HepG2 (cell line): ENCODE data around the gene YLPM1.

ENCODE experiments used
- ATF7-NPFF ChIP-seq: sonication (generic); formaldehyde crosslinking; IDR thresholded peaks from 2 replicates; pipeline ENCODE4 v1.8.1; 2023; ENCODE audit warnings: mild to moderate bottlenecking, low read depth, missing genetic modification reagents, moderate library complexity
- CTCF ChIP-seq: sonication (generic); formaldehyde crosslinking; IDR thresholded peaks from 2 replicates; pipeline ENCODE4 v1.5.0; 2020; ENCODE audit warnings: mild to moderate bottlenecking, missing genetic modification reagents, moderate library complexity
- GMEB1 ChIP-seq: sonication (generic); formaldehyde crosslinking; IDR thresholded peaks from 2 replicates; pipeline ENCODE4 v1.5.1; 2020; ENCODE audit warnings: missing genetic modification reagents, mild to moderate bottlenecking, borderline replicate concordance
- TAF1 ChIP-seq: sonication (generic); formaldehyde crosslinking; IDR thresholded peaks from 2 replicates; pipeline ENCODE4 v1.4.0; 2020; ENCODE audit warnings: missing genetic modification reagents
- TBL1XR1 ChIP-seq: fragments of 150-350 bp; IDR thresholded peaks from 2 replicates; pipeline ENCODE4 v1.6.1; 2014; ENCODE audit warnings: borderline replicate concordance, low read length; ENCODE audit not compliant: partially characterized antibody
- XRCC5 ChIP-seq: fragments of 200-400 bp; formaldehyde crosslinking; optimal IDR thresholded peaks from 2 replicates; pipeline ENCODE3; 2017; ENCODE audit warnings: mild to moderate bottlenecking, low read length
- ZNF232 ChIP-seq: sonication (generic); formaldehyde crosslinking; IDR thresholded peaks from 2 replicates; pipeline ENCODE4 v1.4.0; 2020; ENCODE audit warnings: missing genetic modification reagents, borderline replicate concordance
- TF ChIP-seq, protein P1 (sequence below): sonication (generic); formaldehyde crosslinking; IDR thresholded peaks from 2 replicates; pipeline ENCODE4 v1.8.0; 2022; ENCODE audit warnings: mild to moderate bottlenecking, missing genetic modification reagents; ENCODE audit not compliant: insufficient replicate concordance

- TF ChIP-seq ZNF232 (no peak), ATF7-NPFF (CRISPR knock-in tag) (no peak), TAF1 (no peak), TBL1XR1 (no peak), XRCC5 (no peak), CTCF (no peak), GMEB1 (no peak)
- TF ChIP-seq, protein P1, sequence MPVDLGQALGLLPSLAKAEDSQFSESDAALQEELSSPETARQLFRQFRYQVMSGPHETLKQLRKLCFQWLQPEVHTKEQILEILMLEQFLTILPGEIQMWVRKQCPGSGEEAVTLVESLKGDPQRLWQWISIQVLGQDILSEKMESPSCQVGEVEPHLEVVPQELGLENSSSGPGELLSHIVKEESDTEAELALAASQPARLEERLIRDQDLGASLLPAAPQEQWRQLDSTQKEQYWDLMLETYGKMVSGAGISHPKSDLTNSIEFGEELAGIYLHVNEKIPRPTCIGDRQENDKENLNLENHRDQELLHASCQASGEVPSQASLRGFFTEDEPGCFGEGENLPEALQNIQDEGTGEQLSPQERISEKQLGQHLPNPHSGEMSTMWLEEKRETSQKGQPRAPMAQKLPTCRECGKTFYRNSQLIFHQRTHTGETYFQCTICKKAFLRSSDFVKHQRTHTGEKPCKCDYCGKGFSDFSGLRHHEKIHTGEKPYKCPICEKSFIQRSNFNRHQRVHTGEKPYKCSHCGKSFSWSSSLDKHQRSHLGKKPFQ (CRISPR knock-in tag): no peak
Measured at GRCh38 chr14:74829251-74829650, 66.1 kb downstream of the YLPM1 start.
